H9 (cell line): Measurements from ENCODE around the gene CSNK1G1. TPM values are rescaled to one million over a fixed set of nuclear protein-coding genes. Genes with fewer than 3 reads are reported as not detected.

Source experiments
- DNase-seq: peaks from one replicate; pipeline ENCODE4 v3.0.0-alpha.2; 2017
- H2AFZ ChIP-seq: one replicate; pipeline ENCODE4 v1.6.1; 2013; ENCODE audit warnings: mild to moderate bottlenecking, low read length, control low read depth, moderate library complexity
- H2AK5ac ChIP-seq: 2 replicates; pipeline ENCODE4 v1.6.1; 2013; ENCODE audit warnings: low read length, control low read depth, mixed read lengths; ENCODE audit not compliant: insufficient read length
- H2BK120ac ChIP-seq: one replicate; pipeline ENCODE4 v1.6.1; 2013; ENCODE audit warnings: low read depth, mild to moderate bottlenecking, low read length, control low read depth, inconsistent platforms; ENCODE audit not compliant: poor library complexity, severe bottlenecking
- H2BK12ac ChIP-seq: 2 replicates; pipeline ENCODE4 v1.6.1; 2013; ENCODE audit warnings: low read length, control low read depth, mixed read lengths, low read depth; ENCODE audit not compliant: insufficient read length
- H2BK15ac ChIP-seq: 2 replicates; pipeline ENCODE4 v1.6.1; 2013; ENCODE audit warnings: low read depth, low read length, control low read depth
- H2BK20ac ChIP-seq: one replicate; pipeline ENCODE4 v1.6.1; 2013; ENCODE audit warnings: low read depth, mild to moderate bottlenecking, low read length, control low read depth, inconsistent platforms; ENCODE audit not compliant: poor library complexity, severe bottlenecking
- H2BK5ac ChIP-seq: 2 replicates; pipeline ENCODE4 v1.6.1; 2013; ENCODE audit warnings: low read length, control low read depth, mixed read lengths; ENCODE audit not compliant: insufficient read length
- H3K14ac ChIP-seq: 2 replicates; pipeline ENCODE4 v1.6.1; 2013; ENCODE audit warnings: low read length, control low read depth; ENCODE audit not compliant: insufficient read depth
- H3K18ac ChIP-seq: 2 replicates; pipeline ENCODE4 v1.6.1; 2013; ENCODE audit warnings: low read depth, mild to moderate bottlenecking, mixed read lengths, low read length, control low read depth; ENCODE audit not compliant: insufficient read length
- H3K23ac ChIP-seq: 2 replicates; pipeline ENCODE4 v1.6.1; 2013; ENCODE audit warnings: low read length, control low read depth, mixed read lengths, low read depth; ENCODE audit not compliant: insufficient read length
- H3K23me2 ChIP-seq: 2 replicates; pipeline ENCODE4 v1.6.1; 2013; ENCODE audit warnings: low read depth, mild to moderate bottlenecking, mixed read lengths, low read length, control low read depth; ENCODE audit not compliant: insufficient read length, poor library complexity, severe bottlenecking
- H3K27ac ChIP-seq: 2 replicates; pipeline ENCODE4 v1.5.1; 2013; ENCODE audit warnings: low read length, control low read depth, mixed read lengths, low read depth; ENCODE audit not compliant: insufficient read length
- H3K27me3 ChIP-seq: 2 replicates; pipeline ENCODE4 v1.6.1; 2013; ENCODE audit warnings: low read length, control low read depth, inconsistent platforms; ENCODE audit not compliant: insufficient read depth
- H3K4ac ChIP-seq: 2 replicates; pipeline ENCODE4 v1.6.1; 2013; ENCODE audit warnings: low read depth, mild to moderate bottlenecking, control low read depth, inconsistent platforms, low read length, moderate library complexity
- H3K4me1 ChIP-seq: 2 replicates; pipeline ENCODE4 v1.6.1; 2013; ENCODE audit warnings: low read length, control low read depth, inconsistent platforms; ENCODE audit not compliant: insufficient read depth
- H3K4me2 ChIP-seq: 2 replicates; pipeline ENCODE4 v1.6.1; 2013; ENCODE audit warnings: low read length, control low read depth, mixed read lengths; ENCODE audit not compliant: insufficient read length, insufficient read depth
- H3K56ac ChIP-seq: 2 replicates; pipeline ENCODE4 v1.6.1; 2013; ENCODE audit warnings: low read depth, mild to moderate bottlenecking, mixed read lengths, low read length, control low read depth; ENCODE audit not compliant: insufficient read length
- H3K79me1 ChIP-seq: 2 replicates; pipeline ENCODE4 v1.6.1; 2013; ENCODE audit warnings: low read depth, mild to moderate bottlenecking, moderate library complexity, low read length, control low read depth, inconsistent platforms; ENCODE audit not compliant: insufficient read depth, poor library complexity, severe bottlenecking
- H3K79me2 ChIP-seq: 2 replicates; pipeline ENCODE4 v1.6.1; 2013; ENCODE audit warnings: low read length, control low read depth, inconsistent platforms; ENCODE audit not compliant: insufficient read depth
- H3K9ac ChIP-seq: 2 replicates; pipeline ENCODE4 v1.6.1; 2013; ENCODE audit warnings: low read length, control low read depth, mixed read lengths; ENCODE audit not compliant: insufficient read length; ENCODE audit errors: extremely low read depth
- H3K9me3 ChIP-seq: one replicate; pipeline ENCODE4 v1.6.1; 2013; ENCODE audit warnings: low read depth, low read length, inconsistent platforms; ENCODE audit not compliant: control insufficient read depth
- H3T11ph ChIP-seq: one replicate; pipeline ENCODE4 v1.6.1; 2013; ENCODE audit warnings: mild to moderate bottlenecking, low read length, control low read depth, inconsistent platforms
- H4K20me1 ChIP-seq: one replicate; pipeline ENCODE4 v1.6.1; 2013; ENCODE audit not compliant: control insufficient read depth, insufficient read length, insufficient read depth
- H4K5ac ChIP-seq: 2 replicates; pipeline ENCODE4 v1.6.1; 2013; ENCODE audit warnings: low read depth, mild to moderate bottlenecking, mixed read lengths, low read length, control low read depth; ENCODE audit not compliant: insufficient read length
- H4K8ac ChIP-seq: replicated peaks from 2 replicates; pipeline ENCODE4 v1.6.1; 2013; ENCODE audit warnings: low read length, control low read depth, mixed read lengths, low read depth; ENCODE audit not compliant: insufficient read length
- H4K91ac ChIP-seq: 2 replicates; pipeline ENCODE4 v1.6.1; 2013; ENCODE audit warnings: low read depth, mild to moderate bottlenecking, moderate library complexity, mixed read lengths, low read length, control low read depth; ENCODE audit not compliant: insufficient read length
- H3K27ac Mint-ChIP-seq, 3 experiments: 2 replicates in 2 of 3; 3 replicates in 1 of 3; pipeline ENCODE4 v1.8.0; 2020 to 2021; ENCODE audit warnings: mixed read lengths in 3 of 3, mild to moderate bottlenecking in 1 of 3, moderate library complexity in 1 of 3
- H3K27me3 Mint-ChIP-seq: 2 replicates; pipeline ENCODE4 v1.8.0; 2021; ENCODE audit warnings: low read depth, mild to moderate bottlenecking, moderate library complexity, mixed read lengths
- H3K36me3 Mint-ChIP-seq, 3 experiments: 2 replicates in 2 of 3; 3 replicates in 1 of 3; pipeline ENCODE4 v1.8.0; 2020 to 2021; ENCODE audit warnings: low read depth in 3 of 3, mixed read lengths in 3 of 3; ENCODE audit not compliant: insufficient read depth in 1 of 3
- H3K4me1 Mint-ChIP-seq, 2 experiments: 2 replicates each; pipeline ENCODE4 v1.8.0; 2020; ENCODE audit warnings: mixed read lengths in 2 of 2
- H3K4me3 Mint-ChIP-seq, 2 experiments: 2 replicates in 1 of 2; 3 replicates in 1 of 2; pipeline ENCODE4 v1.8.0; 2020 to 2021; ENCODE audit warnings: mild to moderate bottlenecking in 2 of 2, mixed read lengths in 2 of 2, moderate library complexity in 1 of 2
- H3K9me3 Mint-ChIP-seq, 2 experiments: 2 replicates in 1 of 2; 3 replicates in 1 of 2; pipeline ENCODE4 v1.8.0; 2020; ENCODE audit warnings: mild to moderate bottlenecking in 2 of 2, mixed read lengths in 2 of 2, moderate library complexity in 1 of 2
- CTCF ChIP-seq: fragments of 200-600 bp; sonication (generic); conservative IDR thresholded peaks from 3 replicates; pipeline ENCODE4 v1.8.0; 2021; ENCODE audit warnings: antibody characterized with exemption, mild to moderate bottlenecking
- WGBS: extraction: QIAGEN DNeasy Blood & Tissue Kit; methylation state at CpG from one replicate; pipeline ENCODE4 v1.1.7; 2013; ENCODE audit warnings: missing lambda C conversion rate, low lambda C conversion rate, mixed read lengths; ENCODE audit not compliant: insufficient read length; ENCODE audit errors: extremely low coverage; 5-methylcytosine and 5-hydroxymethylcytosine counted together
- total RNA-seq: library from RNA; stranded (reverse); gene quantifications from 2 replicates; pipeline ENCODE4 v1.2.1, GENCODE V29; 2021

CSNK1G1 gene
- total RNA-seq, 1 experiment from 2014 or later = 17.1 TPM

DNA sequence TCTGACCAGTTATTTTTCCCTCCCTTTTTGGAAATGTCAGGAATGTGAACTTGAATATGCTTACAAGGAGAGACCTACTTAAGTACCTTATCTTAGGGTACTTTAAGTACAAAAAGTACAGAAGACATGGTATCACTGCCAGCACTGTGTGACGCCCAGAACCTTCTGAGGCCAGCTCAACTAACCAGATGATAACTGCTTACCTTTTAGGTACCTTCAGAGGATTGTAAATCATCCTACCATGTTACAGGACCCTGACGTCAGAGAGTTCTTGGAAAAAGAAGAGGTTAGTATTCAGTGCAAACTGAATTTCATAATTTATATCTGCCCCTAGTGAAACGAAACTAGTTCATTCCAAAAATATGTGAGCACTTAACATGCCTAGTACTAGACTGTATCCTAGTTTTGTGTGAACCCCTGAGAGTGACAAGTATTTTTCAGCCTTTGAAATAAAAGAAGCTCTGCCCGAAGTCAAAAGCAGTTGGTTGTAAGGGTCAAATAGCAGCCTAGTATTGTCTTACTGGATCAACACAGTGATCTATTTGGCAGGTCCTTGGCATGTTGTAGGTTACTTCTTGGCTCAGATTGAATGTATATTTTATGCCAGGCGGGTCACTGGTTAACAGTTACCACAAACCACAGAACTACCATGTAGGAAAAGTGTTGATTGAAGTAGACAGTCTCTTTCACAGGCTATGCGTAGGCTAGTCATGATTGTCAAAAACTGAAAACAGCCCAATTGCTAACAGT, 228.3 kb downstream of the CSNK1G1 start:
- H3K4me3 Mint-ChIP-seq = no peak overlapping the region
- no peak for DNase-seq
- H3K4me2 ChIP-seq = no peak overlapping the region
- no peak overlapping the region for H3T11ph ChIP-seq
- no peak overlapping the region for H2BK5ac ChIP-seq
- no peaks in the 10 kb centered on the region for H3K79me1 ChIP-seq
- H3K14ac ChIP-seq = no peak overlapping the region
- no peak overlapping the region for H3K27ac ChIP-seq
- no peak overlapping the region for H3K9ac ChIP-seq
- no peak overlapping the region for H3K18ac ChIP-seq
- peaks cover 15 to 71% (median 63%) of the 10 kb centered on the region in 3 experiments; a peak in 6 of 7 replicates for H3K36me3 Mint-ChIP-seq
- no peak overlapping the region for H4K8ac ChIP-seq
- no peak overlapping the region for H2BK20ac ChIP-seq
- no peak overlapping the region for H2BK12ac ChIP-seq
- no CpG with 5 or more reads among the region's 6 CpGs for WGBS
- no peak overlapping the region for H3K27ac Mint-ChIP-seq
- no peak overlapping the region for H4K91ac ChIP-seq
- no peak overlapping the region for H3K4ac ChIP-seq
- no peaks in the 10 kb centered on the region for H3K9me3 Mint-ChIP-seq
- no peak overlapping the region for H2BK15ac ChIP-seq
- H3K56ac ChIP-seq = no peak overlapping the region
- H2BK120ac ChIP-seq = no peak overlapping the region
- H3K4me1 Mint-ChIP-seq = no peaks in the 10 kb centered on the region
- no peak overlapping the region for H2AFZ ChIP-seq
- no peak overlapping the region for H3K23ac ChIP-seq
- H3K4me1 ChIP-seq = no peaks in the 10 kb centered on the region
- no peaks in the 10 kb centered on the region for H3K27me3 Mint-ChIP-seq
- no peaks in the 10 kb centered on the region for H4K20me1 ChIP-seq
- no peak overlapping the region for H2AK5ac ChIP-seq
- H4K5ac ChIP-seq = no peak overlapping the region
- H3K23me2 ChIP-seq = no peaks in the 10 kb centered on the region
- no peaks in the 10 kb centered on the region for H3K79me2 ChIP-seq
- H3K27me3 ChIP-seq = no peaks in the 10 kb centered on the region
- TF ChIP-seq CTCF = no peak
- H3K9me3 ChIP-seq = no peaks in the 10 kb centered on the region
